Measurements from ENCODE around the gene TARS2. TPM values are rescaled to one million over a fixed set of nuclear protein-coding genes. Genes with fewer than 3 reads are reported as not detected.

TARS2 gene
- total and polyA plus RNA-seq, 2 of the 13 experiments (the other 11 are each of a cell fraction or from before 2014, with no cell fraction given): 21.3 to 22.8 TPM

DNA sequence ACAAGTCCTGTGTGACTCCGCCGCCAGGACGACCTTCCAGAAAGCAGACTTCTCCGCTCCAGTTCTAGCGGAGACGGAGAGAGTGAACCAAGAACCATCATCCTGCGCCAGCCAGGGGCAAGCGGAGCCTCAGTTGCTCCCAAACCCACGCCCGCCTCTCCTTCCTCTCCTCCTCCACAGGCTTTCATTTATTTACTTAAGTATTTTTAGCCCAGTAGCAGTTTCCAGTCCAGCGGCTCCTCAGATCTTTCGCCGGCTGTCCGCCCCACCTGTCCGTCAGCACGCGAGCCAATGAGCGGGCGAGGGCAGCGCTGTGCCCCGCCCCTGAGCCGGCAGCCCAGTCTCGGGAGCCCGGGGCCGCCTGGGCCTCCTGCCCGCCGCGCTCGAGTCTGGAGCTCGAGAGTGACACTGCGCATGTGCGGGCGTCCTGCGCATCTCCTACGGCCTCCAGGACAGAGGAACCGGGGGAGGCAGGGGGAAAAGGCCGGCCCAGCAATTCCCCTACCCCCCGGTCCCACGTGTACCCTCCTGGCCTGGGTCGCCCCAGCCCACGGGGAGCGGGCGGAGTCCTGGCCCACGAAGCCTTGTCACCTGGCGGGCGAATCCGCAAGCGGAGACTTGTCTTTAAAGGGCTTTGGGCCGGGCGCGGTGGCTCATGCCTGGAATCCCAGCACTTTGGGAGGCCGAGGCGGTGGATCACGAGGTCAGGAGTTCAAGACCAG is 28.3 kb downstream of the TARS2 start, which contains the start of gene FALEC (continued):
- TF ChIP-seq ZBTB33 (CRISPR knock-in tag; IDR thresholded peaks at IDR 0.05) (0 out of 2 replicates have a peak, but pooled peaks have one; percentile 12), CCDC6 (CRISPR knock-in tag; IDR thresholded peaks at IDR 0.05) (no peak), ZNF674 (CRISPR knock-in tag; IDR thresholded peaks at IDR 0.05; ENCODE audit: low read depth) (no peak), SMC3 (IDR thresholded peaks at IDR 0.05; ENCODE audit: low read length) (no peak), CENPT (CRISPR knock-in tag; IDR thresholded peaks at IDR 0.05; ENCODE audit: low read depth) (no peak), ZNF33A (CRISPR knock-in tag; IDR thresholded peaks at IDR 0.05; ENCODE audit: borderline replicate concordance) (no peak), CBFB (CRISPR knock-in tag; IDR thresholded peaks at IDR 0.05) (0 out of 2 replicates have a peak, but pooled peaks have one; percentile 8), ZNF761 (CRISPR knock-in tag; conservative IDR thresholded peaks at IDR 0.05) (no peak), NONO (IDR thresholded peaks at IDR 0.05) (no peak), NONO (CRISPR knock-in tag; conservative IDR thresholded peaks at IDR 0.05) (peak; percentile 55), PRDM4 (CRISPR knock-in tag; IDR thresholded peaks at IDR 0.05; ENCODE audit: borderline replicate concordance) (no peak), MTA3 (CRISPR knock-in tag; IDR thresholded peaks at IDR 0.05) (no peak), ZNF710 (CRISPR knock-in tag; IDR thresholded peaks at IDR 0.05; ENCODE audit: borderline replicate concordance) (peak; percentile 43)
- TF ChIP-seq, protein P1, sequence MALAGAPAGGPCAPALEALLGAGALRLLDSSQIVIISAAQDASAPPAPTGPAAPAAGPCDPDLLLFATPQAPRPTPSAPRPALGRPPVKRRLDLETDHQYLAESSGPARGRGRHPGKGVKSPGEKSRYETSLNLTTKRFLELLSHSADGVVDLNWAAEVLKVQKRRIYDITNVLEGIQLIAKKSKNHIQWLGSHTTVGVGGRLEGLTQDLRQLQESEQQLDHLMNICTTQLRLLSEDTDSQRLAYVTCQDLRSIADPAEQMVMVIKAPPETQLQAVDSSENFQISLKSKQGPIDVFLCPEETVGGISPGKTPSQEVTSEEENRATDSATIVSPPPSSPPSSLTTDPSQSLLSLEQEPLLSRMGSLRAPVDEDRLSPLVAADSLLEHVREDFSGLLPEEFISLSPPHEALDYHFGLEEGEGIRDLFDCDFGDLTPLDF (CRISPR knock-in tag; IDR thresholded peaks at IDR 0.05): no peak
- TF ChIP-seq, protein P2, sequence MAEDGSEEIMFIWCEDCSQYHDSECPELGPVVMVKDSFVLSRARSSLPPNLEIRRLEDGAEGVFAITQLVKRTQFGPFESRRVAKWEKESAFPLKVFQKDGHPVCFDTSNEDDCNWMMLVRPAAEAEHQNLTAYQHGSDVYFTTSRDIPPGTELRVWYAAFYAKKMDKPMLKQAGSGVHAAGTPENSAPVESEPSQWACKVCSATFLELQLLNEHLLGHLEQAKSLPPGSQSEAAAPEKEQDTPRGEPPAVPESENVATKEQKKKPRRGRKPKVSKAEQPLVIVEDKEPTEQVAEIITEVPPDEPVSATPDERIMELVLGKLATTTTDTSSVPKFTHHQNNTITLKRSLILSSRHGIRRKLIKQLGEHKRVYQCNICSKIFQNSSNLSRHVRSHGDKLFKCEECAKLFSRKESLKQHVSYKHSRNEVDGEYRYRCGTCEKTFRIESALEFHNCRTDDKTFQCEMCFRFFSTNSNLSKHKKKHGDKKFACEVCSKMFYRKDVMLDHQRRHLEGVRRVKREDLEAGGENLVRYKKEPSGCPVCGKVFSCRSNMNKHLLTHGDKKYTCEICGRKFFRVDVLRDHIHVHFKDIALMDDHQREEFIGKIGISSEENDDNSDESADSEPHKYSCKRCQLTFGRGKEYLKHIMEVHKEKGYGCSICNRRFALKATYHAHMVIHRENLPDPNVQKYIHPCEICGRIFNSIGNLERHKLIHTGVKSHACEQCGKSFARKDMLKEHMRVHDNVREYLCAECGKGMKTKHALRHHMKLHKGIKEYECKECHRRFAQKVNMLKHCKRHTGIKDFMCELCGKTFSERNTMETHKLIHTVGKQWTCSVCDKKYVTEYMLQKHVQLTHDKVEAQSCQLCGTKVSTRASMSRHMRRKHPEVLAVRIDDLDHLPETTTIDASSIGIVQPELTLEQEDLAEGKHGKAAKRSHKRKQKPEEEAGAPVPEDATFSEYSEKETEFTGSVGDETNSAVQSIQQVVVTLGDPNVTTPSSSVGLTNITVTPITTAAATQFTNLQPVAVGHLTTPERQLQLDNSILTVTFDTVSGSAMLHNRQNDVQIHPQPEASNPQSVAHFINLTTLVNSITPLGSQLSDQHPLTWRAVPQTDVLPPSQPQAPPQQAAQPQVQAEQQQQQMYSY (CRISPR knock-in tag; IDR thresholded peaks at IDR 0.05): no peak
